HCT116 (cell line): ENCODE results near the gene GPR101. TPM values are rescaled to one million over a fixed set of nuclear protein-coding genes. Genes with fewer than 3 reads are reported as not detected.

Source experiments
- ATAC-seq: fragments of 200-7000 bp; cut with Tn5 transposase; 2 replicates; pipeline ENCODE4 v1.9.1; 2020; ENCODE audit warnings: mild to moderate bottlenecking, moderate library complexity
- BruUV-seq: library from RNA; stranded (reverse); fragments of 400-500 nt; replicated peaks from 2 replicates; lab custom pipeline; 2021; lab: Mats Ljungman, UMichigan
- CTCF ChIA-PET: fragments of 300-600 bp; sonication (Branson Sonifier 250); formaldehyde crosslinking; loops from one replicate; lab custom pipeline; 2021; ENCODE audit warnings: antibody characterized with exemption; lab: Charles Lee
- POLR2A ChIA-PET: fragments of 300-600, 350-600 bp; sonication (Branson Sonifier 250); formaldehyde crosslinking; loops from one replicate; lab custom pipeline; 2021; ENCODE audit warnings: antibody characterized with exemption; lab: Charles Lee
- RAD21 ChIA-PET, 2 experiments: fragments of 300-600 bp; sonication (Branson Sonifier 250); formaldehyde crosslinking; loops; one replicate each; lab custom pipeline; 2023; ENCODE audit warnings: low total read pairs in 2 of 2; ENCODE audit not compliant: uncharacterized antibody in 2 of 2, unreplicated experiment in 2 of 2, low non-redundant PET in 1 of 2; lab: Charles Lee
- DNase-seq: peaks from one replicate; pipeline ENCODE4 v3.0.0-alpha.2; 2010; ENCODE audit warnings: low read depth, low spot score
- H2AFZ ChIP-seq: fragments of 200-600 bp; shearing (Covaris generic), sonication (generic); 2 replicates; pipeline ENCODE4 v1.6.1; 2017; ENCODE audit warnings: low read depth, mixed run types, mixed read lengths, antibody characterized with exemption, low read length; ENCODE audit not compliant: poor library complexity, severe bottlenecking
- H3K27ac ChIP-seq: 2 replicates; pipeline ENCODE4 v1.5.1; 2012; ENCODE audit warnings: low read depth, low read length
- H3K27me3 ChIP-seq: fragments of 200-600 bp; sonication (generic); 2 replicates; pipeline ENCODE4 v1.6.1; 2016; ENCODE audit warnings: mixed run types, low read length, mixed read lengths; ENCODE audit not compliant: insufficient read depth
- H3K36me3 ChIP-seq, 2 experiments: fragments of 200-500 bp in 1 of 2; fragments of 200-600 bp in 1 of 2; sonication (Bioruptor generic) in 1 of 2; sonication (generic) in 1 of 2; 2 replicates each; pipeline versions ENCODE4 v1.5.1 to v1.6.1; 2014 to 2016; ENCODE audit warnings: low read length in 2 of 2, inconsistent platforms in 1 of 2, mixed read lengths in 1 of 2, mixed run types in 1 of 2; ENCODE audit not compliant: insufficient read depth in 2 of 2, control insufficient read depth in 1 of 2
- H3K4me1 ChIP-seq, 2 experiments: fragments of 200-600 bp in 1 of 2; sonication (generic) in 1 of 2; 2 replicates each; pipeline versions ENCODE4 v1.5.1 to v1.6.1; 2012 to 2017; ENCODE audit warnings: low read length in 2 of 2, inconsistent platforms in 1 of 2, mild to moderate bottlenecking in 1 of 2, mixed read lengths in 1 of 2, mixed run types in 1 of 2, moderate library complexity in 1 of 2; ENCODE audit not compliant: insufficient read depth in 2 of 2, control insufficient read depth in 1 of 2
- H3K4me2 ChIP-seq: fragments of 200-600 bp; sonication (generic); 2 replicates; pipeline ENCODE4 v1.6.1; 2017; ENCODE audit warnings: mixed run types, low read length, mixed read lengths
- H3K4me3 ChIP-seq, 2 experiments: fragments of 200-600 bp in 1 of 2; sonication (generic) in 1 of 2; replicated peaks in 1 of 2; 2 replicates each; pipeline ENCODE4 v1.5.1; 2011 to 2016; ENCODE audit warnings: low read length in 2 of 2, control low read depth in 1 of 2, low read depth in 1 of 2, mild to moderate bottlenecking in 1 of 2, mixed read lengths in 1 of 2, mixed run types in 1 of 2
- H3K79me2 ChIP-seq: fragments of 200-600 bp; sonication (generic); 2 replicates; pipeline ENCODE4 v1.6.1; 2017; ENCODE audit warnings: mild to moderate bottlenecking, mixed run types, low read length, moderate library complexity, mixed read lengths; ENCODE audit not compliant: insufficient read depth
- H3K9ac ChIP-seq: fragments of 200-600 bp; sonication (generic); 2 replicates; pipeline ENCODE4 v1.6.1; 2016; ENCODE audit warnings: low read length, mixed read lengths
- H3K9me2 ChIP-seq: fragments of 200-600 bp; sonication (generic), shearing (Covaris generic); 2 replicates; pipeline ENCODE4 v1.6.1; 2017; ENCODE audit warnings: mixed run types, mild to moderate bottlenecking, moderate library complexity; ENCODE audit not compliant: insufficient read depth
- H3K9me3 ChIP-seq, 2 experiments: fragments of 200-500 bp in 1 of 2; fragments of 200-600 bp in 1 of 2; sonication (Bioruptor generic) in 1 of 2; sonication (generic) in 1 of 2; 2 replicates each; pipeline ENCODE4 v1.6.1; 2014 to 2017; ENCODE audit warnings: low read length in 2 of 2, mixed read lengths in 2 of 2, inconsistent platforms in 1 of 2, low read depth in 1 of 2, mild to moderate bottlenecking in 1 of 2, mixed run types in 1 of 2, moderate library complexity in 1 of 2; ENCODE audit not compliant: control insufficient read depth in 1 of 2, insufficient read depth in 1 of 2
- H4K20me1 ChIP-seq: fragments of 200-600 bp; sonication (generic), shearing (Covaris generic); 2 replicates; pipeline ENCODE4 v1.6.1; 2017; ENCODE audit warnings: mixed run types, mild to moderate bottlenecking, moderate library complexity; ENCODE audit not compliant: insufficient read depth
- ATF3 ChIP-seq: IDR thresholded peaks from 2 replicates; pipeline ENCODE4 v1.6.1; 2012
- CTCF ChIP-seq, 3 experiments: fragments of 200-600 bp in 1 of 3; sonication (generic) in 1 of 3; IDR thresholded peaks in 2 of 3; conservative IDR thresholded peaks in 1 of 3; 2 replicates each; pipeline ENCODE4 v1.5.1; 2012 to 2017; ENCODE audit warnings: low read depth in 2 of 3, low read length in 2 of 3, antibody characterized with exemption in 1 of 3, borderline replicate concordance in 1 of 3, control low read depth in 1 of 3, mild to moderate bottlenecking in 1 of 3, mixed read lengths in 1 of 3, mixed run types in 1 of 3, moderate library complexity in 1 of 3; ENCODE audit not compliant: insufficient read depth in 1 of 3
- EGR1 ChIP-seq: IDR thresholded peaks from 2 replicates; pipeline ENCODE4 v1.6.1; 2012; ENCODE audit warnings: low read depth
- ELF1 ChIP-seq: IDR thresholded peaks from 2 replicates; pipeline ENCODE4 v1.6.1; 2012; ENCODE audit warnings: low read depth, borderline replicate concordance
- EZH2 ChIP-seq: fragments of 200-600 bp; sonication (generic); IDR thresholded peaks from 2 replicates; pipeline ENCODE4 v1.6.1; 2017; ENCODE audit warnings: antibody characterized with exemption, mixed run types
- EZH2phosphoT487 ChIP-seq: fragments of 200-600 bp; IDR thresholded peaks from 2 replicates; pipeline ENCODE4 v1.6.1; 2018; ENCODE audit warnings: antibody characterized with exemption, borderline replicate concordance
- FOSL1 ChIP-seq: IDR thresholded peaks from 2 replicates; pipeline ENCODE4 v1.6.1; 2012; ENCODE audit warnings: low read depth
- JUND ChIP-seq: IDR thresholded peaks from 2 replicates; pipeline ENCODE4 v1.6.1; 2012
- POLR2A ChIP-seq: IDR thresholded peaks from 2 replicates; pipeline ENCODE4 v1.7.0; 2011; ENCODE audit warnings: borderline replicate concordance; ENCODE audit not compliant: insufficient read depth, insufficient read length; ENCODE audit errors: extremely low read depth
- POLR2AphosphoS5 ChIP-seq: IDR thresholded peaks from 2 replicates; pipeline ENCODE4 v1.6.1; 2011; ENCODE audit warnings: mild to moderate bottlenecking, low read depth, low read length, moderate library complexity
- SIN3A ChIP-seq: IDR thresholded peaks from 2 replicates; pipeline ENCODE4 v1.6.1; 2012; ENCODE audit warnings: low read depth
- SP1 ChIP-seq: IDR thresholded peaks from 2 replicates; pipeline ENCODE4 v1.6.1; 2012; ENCODE audit warnings: low read depth
- SRF ChIP-seq: IDR thresholded peaks from 2 replicates; pipeline ENCODE4 v1.6.1; 2012; ENCODE audit warnings: low read depth
- TCF7L2 ChIP-seq: IDR thresholded peaks from 2 replicates; pipeline ENCODE4 v1.7.0; 2011; ENCODE audit warnings: borderline replicate concordance, inconsistent platforms; ENCODE audit not compliant: insufficient read depth, insufficient read length; ENCODE audit errors: extremely low read depth
- ZBTB33 ChIP-seq: IDR thresholded peaks from 2 replicates; pipeline ENCODE4 v1.6.1; 2011; ENCODE audit warnings: mild to moderate bottlenecking, low read length, moderate library complexity; ENCODE audit not compliant: insufficient replicate concordance; ENCODE audit errors: extremely low read depth
- ZFX ChIP-seq: fragments of 450-650 bp; IDR thresholded peaks from 2 replicates; pipeline ENCODE4 v1.6.1; 2017
- intact Hi-C: fragments of 100-400 bp; cut with micrococcal nuclease; formaldehyde crosslinking; loops from 2 replicates; pipeline ENCODE4 v1.10.0; 2022
- total RNA-seq: library from RNA; stranded (reverse); gene quantifications from one replicate; pipeline ENCODE4 v1.2.1, GENCODE V29; 2021; ENCODE audit not compliant: unreplicated experiment

GPR101 gene
- total RNA-seq, 1 experiment from 2014 or later, result not detected

- no peak overlapping the region for H3K27ac ChIP-seq
- intact Hi-C loops, result no loop called here
- no peaks in the 10 kb centered on the region for H3K36me3 ChIP-seq
- H3K4me1 ChIP-seq, result no peaks in the 10 kb centered on the region
- ChIA-PET RAD21 (no interaction called here), CTCF (no interaction called here), POLR2A (no interaction called here)
- no peak for ATAC-seq
- H3K9me3 ChIP-seq, result no peaks in the 10 kb centered on the region
- no peaks in the 10 kb centered on the region; the same call in 1 of the 2 replicates for H3K27me3 ChIP-seq
- DNase-seq, result no peak
- H3K4me2 ChIP-seq, result no peak overlapping the region
- no peak overlapping the region for H2AFZ ChIP-seq
- no peak overlapping the region for H3K9ac ChIP-seq
- no peak for TF ChIP-seq POLR2A
- no peak for TF ChIP-seq TCF7L2
- TF ChIP-seq ZFX, result no peak
- TF ChIP-seq EGR1, result no peak
- TF ChIP-seq SP1, result no peak
- TF ChIP-seq EZH2phosphoT487, result no peak
- TF ChIP-seq POLR2AphosphoS5, result no peak
- no peak overlapping the region for H3K4me3 ChIP-seq
- no peaks in the 10 kb centered on the region for H3K79me2 ChIP-seq
- H4K20me1 ChIP-seq, result no peaks in the 10 kb centered on the region
- no peaks in the 10 kb centered on the region for H3K9me2 ChIP-seq
- BruUV-seq, result no TSS peak
Measured at GRCh38 chrX:137031517-137032340, 2.1 kb downstream of the GPR101 start.

- ATAC-seq, result no peak
- H3K27me3 ChIP-seq, result no peaks in the 10 kb centered on the region; the same call in 1 of the 2 replicates
- RAD21 ChIA-PET, result no interaction called here
- TF ChIP-seq TCF7L2 (no peak), FOSL1 (no peak), POLR2AphosphoS5 (no peak), JUND (no peak), CTCF (IDR thresholded peaks at IDR 0.05 in 2 of 3, conservative IDR thresholded peaks at IDR 0.05 in 1 of 3; ENCODE audit: borderline replicate concordance in 1 of 3, insufficient read depth in 1 of 3, low read depth in 2 of 3, low read length in 2 of 3) (no peak), ATF3 (no peak), EZH2 (no peak), ELF1 (no peak), ZBTB33 (no peak), SIN3A (no peak), SRF (no peak), EGR1 (no peak), ZFX (no peak)
Measured at GRCh38 chrX:137031039-137031438, 2.8 kb downstream of the GPR101 start.

More at GRCh38 chrX:137031039-137031438, 2.8 kb downstream of the GPR101 start:
- no peaks in the 10 kb centered on the region for H3K36me3 ChIP-seq
- no peak overlapping the region for H3K27ac ChIP-seq
- DNase-seq, result no peak
- no peak overlapping the region for H3K4me3 ChIP-seq
- ChIA-PET POLR2A (no interaction called here), CTCF (no interaction called here)
- H3K9me2 ChIP-seq, result no peaks in the 10 kb centered on the region
- no peaks in the 10 kb centered on the region for H3K9me3 ChIP-seq
- H3K4me1 ChIP-seq, result no peaks in the 10 kb centered on the region
- no peaks in the 10 kb centered on the region for H4K20me1 ChIP-seq
- no peak overlapping the region for H2AFZ ChIP-seq
- no peak overlapping the region for H3K4me2 ChIP-seq
- BruUV-seq, result no TSS peak
- no peak overlapping the region for H3K9ac ChIP-seq
- H3K79me2 ChIP-seq, result no peaks in the 10 kb centered on the region
- intact Hi-C loops, result no loop called here
